Measurements from ENCODE around the gene MPC2.

MPC2 gene

DNA sequence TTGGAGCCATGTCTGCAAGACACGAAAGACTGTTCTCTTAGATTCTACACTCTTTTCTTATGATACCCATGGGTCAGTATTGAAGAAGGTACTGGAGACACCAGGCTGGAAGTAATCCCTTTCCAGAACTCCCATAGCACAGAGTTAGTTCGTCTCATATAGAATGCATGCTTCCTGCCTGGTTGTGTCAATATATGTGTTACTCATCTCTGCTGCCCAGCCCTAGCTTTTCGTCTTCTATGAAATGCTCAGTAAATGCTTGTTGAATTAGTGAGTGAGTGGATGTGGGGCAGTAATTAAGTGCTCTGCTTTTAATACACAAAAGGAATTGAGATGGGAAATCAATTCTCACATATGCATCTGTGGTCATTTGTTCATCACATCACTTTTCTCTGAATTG is 55.1 kb downstream of the MPC2 start:
- H3K4me3 ChIP-seq (ENCODE audit: control insufficient read depth, low read depth, low read length), result no peak overlapping the region
- no peak for DNase-seq (ENCODE audit: low read depth)
- TF ChIP-seq CTCF (IDR thresholded peaks at IDR 0.05; ENCODE audit: control insufficient read depth, insufficient read depth, low read depth, low read length, missing control alignments), result no peak

GRCh38 chr1:167881069-167881468 is 55.8 kb downstream of the MPC2 start:
- no peak for DNase-seq (ENCODE audit: low read depth)
- no peak overlapping the region for H3K4me3 ChIP-seq (ENCODE audit: control insufficient read depth, low read depth, low read length)
- TF ChIP-seq CTCF (IDR thresholded peaks at IDR 0.05; ENCODE audit: control insufficient read depth, insufficient read depth, low read depth, low read length, missing control alignments), result no peak

DNA sequence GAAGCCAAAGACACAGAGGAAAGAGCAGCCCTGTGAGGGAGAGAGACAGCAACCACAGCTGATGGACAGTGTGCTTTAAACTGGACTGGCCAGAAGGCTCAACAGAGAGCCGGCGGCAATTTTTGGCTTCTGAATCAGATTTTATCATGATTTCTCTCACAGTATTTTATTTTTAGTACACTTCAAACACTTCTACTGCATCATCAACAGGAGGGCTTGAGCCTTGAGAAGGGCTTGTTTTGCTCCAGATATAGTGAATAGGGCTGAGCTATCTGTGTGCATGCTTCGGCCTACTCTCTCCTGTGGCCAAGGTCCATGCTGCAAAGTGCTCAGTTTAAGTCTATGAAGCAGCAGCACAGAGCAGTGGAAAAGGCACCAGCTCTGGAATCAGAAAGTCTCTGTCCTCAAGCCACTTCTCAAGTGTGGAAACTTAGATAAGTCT is 56.3 kb downstream of the MPC2 start:
- no peak for TF ChIP-seq CTCF (IDR thresholded peaks at IDR 0.05; ENCODE audit: control insufficient read depth, insufficient read depth, low read depth, low read length, missing control alignments)
- DNase-seq (ENCODE audit: low read depth), result no peak
- H3K4me3 ChIP-seq (ENCODE audit: control insufficient read depth, low read depth, low read length), result no peak overlapping the region

- TF ChIP-seq CTCF (IDR thresholded peaks at IDR 0.05; ENCODE audit: control insufficient read depth, insufficient read depth, low read depth, low read length, missing control alignments), result no peak
- no peak for DNase-seq (ENCODE audit: low read depth)
- H3K4me3 ChIP-seq (ENCODE audit: control insufficient read depth, low read depth, low read length), result no peak overlapping the region
Observed at GRCh38 chr1:167879508-167879907, 57.4 kb downstream of the MPC2 start.

DNA sequence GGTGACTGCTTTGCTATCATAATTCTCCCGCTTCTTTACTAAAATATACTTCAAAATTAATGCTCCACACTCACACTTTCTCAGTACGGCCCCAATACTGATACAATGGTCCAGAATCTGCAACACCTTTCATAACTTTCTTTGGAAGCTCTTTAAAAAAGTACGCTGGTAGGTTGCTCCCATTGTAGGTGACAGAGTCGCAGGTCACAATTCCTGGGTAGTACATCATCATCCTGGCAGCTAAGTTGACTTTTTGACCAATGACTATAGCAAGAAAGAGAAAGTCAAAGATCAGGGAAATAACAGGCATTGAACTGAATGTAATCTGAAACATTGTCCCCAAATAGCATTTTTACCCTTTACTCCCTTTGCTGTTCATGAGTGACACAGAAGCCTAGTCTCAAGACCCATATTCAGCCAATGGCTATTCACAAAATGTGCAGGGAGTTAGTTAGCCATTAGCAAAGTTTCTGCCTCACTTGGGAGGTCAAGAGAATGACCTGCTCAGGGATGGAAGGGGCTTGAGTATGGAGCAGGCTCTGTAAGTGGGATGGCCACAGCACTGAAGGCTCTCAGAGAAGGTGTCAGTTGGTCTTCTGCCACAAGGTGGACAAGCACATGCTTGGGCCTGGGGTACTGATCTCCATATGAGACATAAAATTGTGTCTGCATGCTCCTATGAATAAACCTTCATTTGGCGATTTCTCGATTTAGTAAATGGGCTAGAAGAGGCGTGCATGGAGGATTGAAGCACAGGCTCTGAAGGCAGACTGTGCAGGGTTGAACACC is 58.3 kb downstream of the MPC2 start:
- no peak overlapping the region for H3K4me3 ChIP-seq (ENCODE audit: control insufficient read depth, low read depth, low read length)
- TF ChIP-seq CTCF (IDR thresholded peaks at IDR 0.05; ENCODE audit: control insufficient read depth, insufficient read depth, low read depth, low read length, missing control alignments), result no peak
- no peak for DNase-seq (ENCODE audit: low read depth)

DNA sequence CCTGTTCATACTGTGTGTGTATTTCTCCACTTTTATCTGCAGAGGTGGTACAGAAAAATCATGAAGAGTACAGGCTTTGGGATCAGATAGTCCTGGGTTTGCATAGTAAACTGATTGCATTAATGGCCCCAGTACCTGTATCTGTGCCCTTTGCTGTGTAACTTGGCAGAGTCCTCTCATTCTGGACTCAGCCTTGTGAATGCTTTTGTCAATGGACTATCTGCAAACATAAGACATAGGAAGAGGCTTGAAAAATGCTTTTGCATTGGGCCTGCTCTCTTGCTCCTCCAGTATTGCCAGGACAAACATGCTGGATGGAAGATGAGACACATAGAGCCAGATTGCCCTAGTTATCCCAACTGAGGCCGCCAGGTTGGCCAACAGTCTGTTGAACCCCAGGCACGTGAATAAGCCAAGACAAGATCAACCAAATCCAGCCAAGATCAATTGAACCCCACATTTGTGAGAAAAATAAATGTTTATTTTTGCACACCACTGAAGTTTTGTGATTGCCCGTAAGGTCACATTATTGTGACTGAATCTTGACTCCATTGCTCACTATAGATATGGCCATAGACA is 60.2 kb downstream of the MPC2 start:
- H3K4me3 ChIP-seq (ENCODE audit: control insufficient read depth, low read depth, low read length), result no peak overlapping the region
- TF ChIP-seq CTCF (IDR thresholded peaks at IDR 0.05; ENCODE audit: control insufficient read depth, insufficient read depth, low read depth, low read length, missing control alignments), result no peak
- no peak for DNase-seq (ENCODE audit: low read depth)
